Activated CD4-positive, alpha-beta memory T cell treated with anti-CD3 and anti-CD28 coated beads, Interleukin-2, amount 10 ng/mL, durations not matched to agents 7 days and 5 days (primary cell): ENCODE measurements around the gene CABP4. TPM values are rescaled to one million over a fixed set of nuclear protein-coding genes. Genes with fewer than 3 reads are reported as not detected.
A peak's percentile ranks its signal among the peaks of the same experiment; 100 is the strongest.
"Not testable (repeated sequence)": the region's sequence is repeated elsewhere in the genome, so short reads cannot be mapped to it uniquely, and the experiment has no call there.

Experiments
- CTCF ChIA-PET: fragments of 350-600 bp; sonication (Branson Sonifier 250); formaldehyde crosslinking; loops from one replicate; lab custom pipeline; 2021; ENCODE audit warnings: antibody characterized with exemption, inconsistent platforms; lab: Charles Lee
- POLR2A ChIA-PET: fragments of 350-600 bp; sonication (Branson Sonifier 250); formaldehyde crosslinking; loops from one replicate; lab custom pipeline; 2021; ENCODE audit warnings: antibody characterized with exemption; lab: Charles Lee
- DNase-seq: peaks from one replicate; pipeline ENCODE4 v3.0.0-alpha.2; 2020
- H3K27ac Mint-ChIP-seq: one replicate; pipeline ENCODE4 v1.8.0; 2021; ENCODE audit warnings: mild to moderate bottlenecking, mixed read lengths
- H3K27me3 Mint-ChIP-seq: one replicate; pipeline ENCODE4 v1.8.0; 2021; ENCODE audit warnings: mixed read lengths
- H3K36me3 Mint-ChIP-seq: one replicate; pipeline ENCODE4 v1.8.0; 2021; ENCODE audit warnings: low read depth, mixed read lengths
- H3K4me1 Mint-ChIP-seq: one replicate; pipeline ENCODE4 v1.8.0; 2021; ENCODE audit warnings: mixed read lengths
- H3K4me3 Mint-ChIP-seq: one replicate; pipeline ENCODE4 v1.8.0; 2021; ENCODE audit warnings: mild to moderate bottlenecking, mixed read lengths
- H3K9me3 Mint-ChIP-seq: one replicate; pipeline ENCODE4 v1.8.0; 2021; ENCODE audit warnings: mixed read lengths
- total RNA-seq, 2 experiments: library from RNA; stranded (reverse); gene quantifications; one replicate each; pipeline ENCODE4 v1.2.3, GENCODE V29; 2021

The CABP4 gene
- total RNA-seq, 2 experiments from 2014 or later, result 2.3 to 3.3 TPM

DNA sequence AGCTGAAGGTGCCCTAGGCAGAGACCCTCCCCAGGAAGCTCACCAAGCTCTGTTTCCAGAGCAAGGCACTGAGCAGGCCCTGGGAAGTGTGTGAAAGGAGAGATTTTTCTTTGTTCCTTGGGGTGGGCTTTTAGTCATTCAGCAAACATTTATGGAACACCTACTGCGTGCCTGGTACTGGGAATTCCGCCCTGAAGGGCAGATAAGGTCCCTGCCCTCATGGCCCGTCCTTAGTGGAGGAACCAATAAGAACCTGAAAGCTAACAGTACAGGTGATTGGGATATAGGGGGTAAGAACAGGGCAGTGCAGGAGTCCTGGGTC is 10.0 kb downstream of the CABP4 start:
- Mint-ChIP-seq H3K27me3 (peaks cover 2% of the 10 kb centered on the region), H3K27ac (peak overlapping the region; percentile 89), H3K4me1 (peaks cover 41% of the 10 kb centered on the region), H3K9me3 (no peaks in the 10 kb centered on the region), H3K4me3 (peak overlapping the region; percentile 84), H3K36me3 (peaks cover 8% of the 10 kb centered on the region)
- no peak for DNase-seq
- ChIA-PET POLR2A (interaction anchor here (0.9 to 10.2 kb wide), 17 partner anchors 14 to 225 kb away, joined by 3 to 134 read pairs (median 4); partner anchors contain the start of genes AIP, CORO1B, PPP1CA and PTPRCAP), CTCF (interaction anchor here (0.7 to 1.6 kb wide), 3 partner anchors 27 to 121 kb away, joined by 3 to 7 read pairs (median 6); partner anchors contain the start of gene PPP1CA)

DNA sequence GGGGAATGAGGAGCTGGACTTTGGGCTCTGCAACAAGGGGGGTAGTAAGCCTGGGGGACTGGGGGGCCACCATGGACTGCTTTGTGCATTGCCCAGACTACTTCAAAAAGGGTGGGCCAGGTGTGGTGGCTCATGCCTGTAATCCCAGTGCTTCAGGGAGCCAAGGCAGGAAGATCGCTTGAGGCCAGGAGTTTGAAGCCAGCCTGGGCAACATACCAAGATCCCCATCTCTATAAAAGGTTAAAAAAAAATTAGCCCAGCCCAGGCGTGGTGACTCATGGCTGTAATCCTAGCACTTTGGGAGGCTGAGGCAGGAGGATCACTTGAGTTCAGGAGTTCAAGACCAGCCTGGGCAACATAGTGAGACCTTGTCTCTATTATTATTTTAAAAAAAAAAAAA is 10.4 kb downstream of the CABP4 start:
- DNase-seq, H3K27me3 Mint-ChIP-seq, H3K36me3 Mint-ChIP-seq, H3K9me3 Mint-ChIP-seq: not testable (repeated sequence)
- Mint-ChIP-seq H3K27ac (peak overlapping the region; percentile 89), H3K4me3 (peak overlapping the region; percentile 84), H3K4me1 (peaks cover 41% of the 10 kb centered on the region)
- CTCF ChIA-PET, result interaction anchor here (1.5 to 1.6 kb wide), 2 partner anchors 27 to 64 kb away, joined by 6 to 7 read pairs; partner anchors contain the start of gene PPP1CA
- POLR2A ChIA-PET, result interaction anchor here (0.9 to 10.2 kb wide), 17 partner anchors 14 to 226 kb away, joined by 3 to 134 read pairs (median 4); partner anchors contain the start of genes AIP, CORO1B, PPP1CA and PTPRCAP

DNA sequence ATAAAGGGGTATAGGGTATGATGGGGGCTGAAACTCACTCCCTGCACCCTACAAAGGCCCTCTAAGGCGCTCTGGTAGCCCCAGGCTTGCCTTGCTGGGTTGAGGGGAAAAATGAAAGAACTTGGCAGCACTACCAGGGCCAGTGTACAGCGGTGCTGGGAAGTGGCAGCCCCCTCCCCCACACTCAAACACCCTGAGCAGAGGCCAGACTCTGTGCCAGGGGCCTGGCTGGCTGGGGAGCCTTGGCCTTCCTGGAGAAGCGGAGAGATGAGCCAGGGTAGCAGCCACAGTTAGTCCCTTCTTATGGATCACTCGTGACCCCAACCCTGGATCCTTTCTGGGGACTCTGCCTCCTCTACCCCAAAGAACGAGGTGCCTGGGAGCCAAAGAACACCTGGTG is 11.2 kb downstream of the CABP4 start:
- Mint-ChIP-seq H3K4me3 (no peak overlapping the region), H3K4me1 (peaks cover 41% of the 10 kb centered on the region), H3K27me3 (no peaks in the 10 kb centered on the region), H3K9me3 (no peaks in the 10 kb centered on the region), H3K36me3 (peaks cover 8% of the 10 kb centered on the region), H3K27ac (peak overlapping the region; percentile 35)
- no peak for DNase-seq
- ChIA-PET CTCF (interaction anchor here (1.0 to 2.0 kb wide), 3 partner anchors 27 to 64 kb away, joined by 4 to 5 read pairs (median 5); partner anchors contain the start of gene PITPNM1), POLR2A (interaction anchor here (1.0 to 10.2 kb wide), 9 partner anchors 15 to 74 kb away, joined by 3 to 134 read pairs (median 7); partner anchors contain the start of genes AIP, CORO1B, GPR152 and PPP1CA)

DNA sequence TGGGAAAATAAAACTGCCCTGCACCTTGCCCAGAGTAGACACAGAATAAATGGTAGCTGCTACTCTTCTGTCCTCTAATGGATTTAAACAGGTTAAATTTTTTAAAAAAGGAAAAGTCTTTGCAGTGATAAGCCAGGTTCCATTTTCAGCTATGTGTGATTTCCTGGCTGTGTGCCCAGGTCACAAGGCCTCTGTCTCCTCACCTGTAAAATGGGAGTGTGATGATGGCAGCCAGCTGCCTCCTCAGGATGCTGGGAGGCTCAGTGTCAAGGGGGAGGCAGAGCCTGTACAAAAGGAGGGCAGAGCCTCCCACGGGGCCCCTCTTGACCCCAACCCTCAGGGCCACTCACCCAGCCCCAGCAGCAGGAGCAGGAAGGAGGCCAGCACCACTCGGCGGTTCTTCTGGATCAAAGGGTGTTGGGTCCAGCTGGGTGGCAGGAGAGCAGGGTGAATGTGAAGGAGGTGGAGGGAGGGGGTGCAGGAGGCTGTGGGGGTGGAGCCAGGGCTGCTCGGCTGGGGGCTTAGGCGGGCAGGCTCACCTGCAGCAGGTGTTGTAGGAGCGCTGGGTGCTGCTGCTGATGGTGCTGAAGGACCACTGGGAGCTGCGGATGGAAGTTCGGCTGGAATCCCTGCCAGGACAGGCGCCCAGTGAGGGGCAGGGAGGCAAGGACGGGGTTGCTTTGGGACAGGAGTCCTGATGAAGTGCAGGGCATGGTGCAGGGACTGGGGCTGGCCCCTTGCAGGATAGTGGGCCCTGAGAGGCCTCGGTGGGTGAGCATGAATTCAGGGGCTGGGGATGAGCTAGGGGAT is 12.0 kb downstream of the CABP4 start:
- Mint-ChIP-seq H3K27me3 (no peaks in the 10 kb centered on the region), H3K27ac (peak overlapping the region; percentile 56), H3K9me3 (no peaks in the 10 kb centered on the region), H3K4me1 (peaks cover 41% of the 10 kb centered on the region), H3K36me3 (peaks cover 8% of the 10 kb centered on the region), H3K4me3 (peak overlapping the region; percentile 86)
- DNase-seq, result no peak
- ChIA-PET POLR2A (interaction anchor here (0.8 to 10.2 kb wide), 9 partner anchors 16 to 114 kb away, joined by 3 to 134 read pairs (median 10); partner anchors contain the start of genes AIP, CORO1B, GPR152 and PITPNM1), CTCF (interaction anchor here (1.0 to 2.1 kb wide), 4 partner anchors 28 to 65 kb away, joined by 4 to 7 read pairs (median 5); partner anchors contain the start of gene PITPNM1)

DNA sequence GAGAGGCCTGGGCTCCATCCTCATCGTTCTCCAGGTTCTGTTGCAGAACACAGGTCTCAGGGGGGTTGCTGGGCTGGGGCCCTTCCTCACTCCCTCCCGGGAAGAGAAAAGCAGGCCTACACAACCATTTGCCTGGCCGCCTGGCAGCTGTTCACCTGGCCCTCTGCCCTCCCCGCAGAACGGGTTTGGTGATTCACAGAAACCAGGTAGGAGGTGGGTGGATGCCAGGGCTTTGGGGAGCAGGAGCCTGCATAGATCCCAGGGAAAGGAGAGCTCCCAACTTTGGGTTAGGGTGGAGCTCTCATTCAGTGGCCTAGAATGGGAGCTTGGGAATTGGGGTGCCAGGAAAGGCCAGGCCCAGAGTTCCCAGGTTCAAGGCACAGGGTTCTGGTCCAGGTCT is 12.9 kb downstream of the CABP4 start:
- POLR2A ChIA-PET, result interaction anchor here (1.0 to 10.2 kb wide), 16 partner anchors 7 to 115 kb away, joined by 3 to 134 read pairs (median 6); partner anchors contain the start of genes AIP, CLCF1, CORO1B and GPR152
- no peak for DNase-seq
- Mint-ChIP-seq H3K4me1 (peaks cover 41% of the 10 kb centered on the region), H3K27me3 (no peaks in the 10 kb centered on the region), H3K4me3 (peak overlapping the region; percentile 86), H3K9me3 (no peaks in the 10 kb centered on the region), H3K36me3 (peaks cover 8% of the 10 kb centered on the region), H3K27ac (peak overlapping the region; percentile 75)
- CTCF ChIA-PET, result interaction anchor here (0.6 to 2.1 kb wide), 6 partner anchors 14 to 67 kb away, joined by 3 to 7 read pairs (median 4); partner anchors contain the start of genes PITPNM1 and PPP1CA

DNA sequence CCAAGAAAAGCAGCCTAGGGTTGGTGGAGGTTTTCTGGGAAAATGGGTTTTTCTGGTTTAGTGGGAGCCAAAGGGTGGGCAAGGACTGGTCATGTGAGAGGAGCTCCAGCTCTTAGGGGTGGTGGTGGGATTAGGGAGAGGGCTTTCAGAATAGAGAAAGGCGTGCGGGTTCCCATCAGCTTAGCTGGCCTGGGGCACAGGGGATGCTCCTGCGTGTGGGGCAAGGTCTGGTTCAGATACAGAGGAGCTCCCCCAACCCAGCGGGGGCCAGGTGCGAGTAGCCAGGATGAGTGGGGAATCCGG is 13.3 kb downstream of the CABP4 start:
- Mint-ChIP-seq H3K4me1 (peaks cover 41% of the 10 kb centered on the region), H3K4me3 (peak overlapping the region; percentile 86), H3K9me3 (no peaks in the 10 kb centered on the region), H3K36me3 (peaks cover 8% of the 10 kb centered on the region), H3K27me3 (no peaks in the 10 kb centered on the region), H3K27ac (peak overlapping the region; percentile 75)
- ChIA-PET POLR2A (interaction anchor here (0.7 to 10.2 kb wide), 22 partner anchors 8 to 115 kb away, joined by 3 to 134 read pairs (median 4); partner anchors contain the start of genes AIP, CLCF1, CORO1B and GPR152), CTCF (interaction anchor here (0.6 to 2.1 kb wide), 6 partner anchors 13 to 67 kb away, joined by 3 to 14 read pairs (median 4); partner anchors contain the start of genes PPP1CA and PTPRCAP)
- DNase-seq, result no peak

DNA sequence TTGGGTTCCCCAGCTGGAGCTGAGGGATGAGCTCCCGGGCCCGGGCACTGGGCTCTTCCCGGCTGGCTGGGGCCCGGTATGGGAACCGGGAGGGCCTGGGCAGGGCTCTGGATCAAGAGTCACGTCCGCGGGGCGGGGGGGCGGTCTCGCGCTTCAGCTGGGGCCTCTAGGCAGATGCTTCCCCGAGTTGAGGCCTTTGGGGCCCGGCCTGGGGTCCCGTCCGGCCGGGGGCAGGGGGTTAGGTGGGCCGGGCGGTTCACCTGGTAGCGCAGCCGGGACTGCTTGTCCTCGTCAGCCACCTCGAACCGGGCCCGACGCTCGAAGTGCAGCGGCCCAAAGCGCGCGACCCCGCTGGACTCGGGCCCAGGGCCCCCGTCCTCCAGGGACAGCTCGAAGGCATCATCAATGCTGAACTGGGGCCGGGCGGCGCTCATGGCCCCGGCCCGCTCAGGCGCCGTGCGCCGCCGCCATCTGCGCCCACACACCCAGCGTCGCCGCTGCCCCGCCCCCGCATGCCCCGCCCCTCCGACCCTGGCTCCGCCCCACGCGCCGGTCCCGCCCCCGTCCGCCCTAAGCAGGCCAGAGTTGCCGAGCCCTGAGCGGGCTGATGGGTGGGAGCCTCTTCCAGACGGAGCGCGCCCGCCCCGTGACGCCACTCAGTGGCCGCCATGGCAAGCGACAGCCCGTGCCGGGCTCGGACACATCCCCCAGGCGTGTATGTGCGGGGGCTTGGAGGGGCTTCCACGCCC is 13.8 kb downstream of the CABP4 start, which contains the start of gene TMEM134:
TMEM134 (minus strand) TSS at position 493 of the 749 bp plus-strand sequence; CDS start at position 434, 59 bp downstream.
- Mint-ChIP-seq H3K27ac (peak within 1 kb of the TSS; percentile 75), H3K4me1 (peaks cover 41% of the 10 kb centered on the region), H3K9me3 (no peaks in the 10 kb centered on the region), H3K36me3 (peaks cover 8% of the 10 kb centered on the region), H3K27me3 (no peaks in the 10 kb centered on the region), H3K4me3 (peak within 1 kb of the TSS; percentile 86)
- POLR2A ChIA-PET, result interaction anchor here (0.7 to 10.2 kb wide), 22 partner anchors 8 to 115 kb away, joined by 3 to 134 read pairs (median 4); partner anchors contain the start of genes AIP, CLCF1, CORO1B and GPR152
- CTCF ChIA-PET, result interaction anchor here (0.6 to 2.1 kb wide), 5 partner anchors 13 to 67 kb away, joined by 3 to 14 read pairs (median 4); partner anchors contain the start of genes PPP1CA and PTPRCAP
- peak; percentile 93 for DNase-seq

DNA sequence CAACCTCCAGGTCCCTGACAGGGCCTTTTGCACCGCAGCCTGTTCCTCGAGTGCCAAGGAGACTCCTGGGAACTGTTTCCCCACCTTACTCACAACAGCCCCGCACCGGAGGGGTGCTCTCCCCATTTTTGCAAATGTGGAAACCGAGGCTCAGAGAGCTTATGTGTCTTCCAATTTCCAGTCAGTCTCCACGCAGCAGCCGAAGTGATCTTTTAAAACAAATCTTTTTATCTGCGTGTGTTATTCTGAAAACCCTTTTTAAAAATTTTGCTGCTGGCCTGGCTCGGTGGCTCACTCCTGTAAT is 14.3 kb downstream of the CABP4 start:
- Mint-ChIP-seq H3K4me1 (peaks cover 37% of the 10 kb centered on the region), H3K9me3 (no peaks in the 10 kb centered on the region), H3K27me3 (no peaks in the 10 kb centered on the region), H3K27ac (peak overlapping the region; percentile 61), H3K36me3 (peaks cover 8% of the 10 kb centered on the region), H3K4me3 (peak overlapping the region; percentile 70)
- ChIA-PET CTCF (interaction anchor here (1.3 to 1.6 kb wide), 2 partner anchors 31 to 74 kb away, joined by 3 to 14 read pairs; partner anchors contain the start of gene PTPRCAP), POLR2A (interaction anchor here (1.0 to 10.2 kb wide), 10 partner anchors 11 to 75 kb away, joined by 3 to 134 read pairs (median 6); partner anchors contain the start of genes AIP, GPR152, PPP1CA and PTPRCAP)
- DNase-seq, result no peak

DNA sequence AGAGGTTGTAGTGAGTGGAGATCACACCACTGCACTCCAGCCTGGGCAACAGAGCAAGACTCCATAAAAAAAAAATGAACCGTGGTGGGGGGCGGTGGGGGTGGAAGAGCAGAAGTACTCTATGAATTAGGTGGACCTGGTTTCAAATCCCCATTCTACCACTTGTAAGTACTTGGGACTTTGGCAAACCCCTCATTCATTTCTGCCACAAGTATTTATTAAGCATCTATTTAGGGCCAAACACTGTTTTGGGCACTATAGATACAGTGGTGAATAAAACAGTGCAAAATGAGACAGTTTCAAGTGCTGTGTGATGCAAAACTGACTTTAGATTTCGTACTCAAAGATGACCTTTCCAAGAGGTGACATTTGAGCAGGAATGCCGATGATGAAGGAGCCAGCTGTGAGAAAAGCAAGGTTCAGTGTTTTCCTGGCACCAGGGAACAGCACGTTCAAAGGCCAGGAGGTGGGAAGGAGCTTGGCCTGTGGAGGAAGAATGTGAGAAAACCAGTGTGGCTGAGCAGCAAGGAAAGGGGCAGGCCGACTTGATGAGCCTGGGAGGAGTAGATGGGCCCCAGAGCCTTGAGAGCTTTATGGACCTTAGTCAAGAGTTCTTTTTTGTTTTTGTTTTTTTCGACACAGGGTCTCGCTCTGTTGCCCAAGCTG is 15.3 kb downstream of the CABP4 start:
- Mint-ChIP-seq H3K36me3 (peaks cover 5% of the 10 kb centered on the region), H3K9me3 (no peaks in the 10 kb centered on the region), H3K4me1 (peaks cover 32% of the 10 kb centered on the region), H3K27me3 (no peaks in the 10 kb centered on the region), H3K27ac (no peak overlapping the region), H3K4me3 (no peak overlapping the region)
- no peak for DNase-seq
- ChIA-PET POLR2A (interaction anchor here (7.8 to 10.2 kb wide), 2 partner anchors 15 to 33 kb away, joined by 94 to 134 read pairs; partner anchors contain the start of genes AIP and PTPRCAP), CTCF (interaction anchor here (1.3 kb wide), 1 partner anchor 75 kb away, joined by 3 read pairs; no protein-coding TSS in a partner anchor)

DNA sequence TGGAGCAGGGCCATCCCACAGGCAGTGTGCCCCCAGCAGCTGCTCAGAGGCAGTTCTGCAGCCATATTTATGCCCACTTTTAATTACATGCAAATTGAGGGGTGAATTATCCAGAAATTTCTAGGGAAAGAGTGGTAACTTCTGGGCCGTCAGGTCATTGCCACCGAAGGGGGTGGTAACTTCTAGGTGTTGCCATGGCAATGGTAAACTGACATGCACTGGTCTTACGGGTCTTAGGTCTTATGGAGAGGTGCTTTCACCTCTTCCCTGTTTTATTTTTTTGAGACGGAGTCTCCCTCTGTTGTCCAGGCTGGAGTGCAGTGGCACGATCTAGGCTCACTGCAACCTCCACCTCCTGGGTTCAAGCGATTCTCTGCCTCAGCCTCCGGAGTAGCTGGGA is 17.7 kb downstream of the CABP4 start:
- CTCF ChIA-PET, result no interaction called here
- POLR2A ChIA-PET, result interaction anchor here (1.2 kb wide), 2 partner anchors 10 to 32 kb away, joined by 3 to 4 read pairs; partner anchors contain the start of gene AIP
- peaks cover 1% of the 10 kb centered on the region for H3K9me3 Mint-ChIP-seq
- H3K27me3 Mint-ChIP-seq, result peaks cover 2% of the 10 kb centered on the region
- peaks cover 13% of the 10 kb centered on the region for H3K4me1 Mint-ChIP-seq
- H3K4me3 Mint-ChIP-seq, result no peak overlapping the region
- H3K36me3 Mint-ChIP-seq, result peaks cover 3% of the 10 kb centered on the region
- H3K27ac Mint-ChIP-seq, result no peak overlapping the region
- no peak for DNase-seq

DNA sequence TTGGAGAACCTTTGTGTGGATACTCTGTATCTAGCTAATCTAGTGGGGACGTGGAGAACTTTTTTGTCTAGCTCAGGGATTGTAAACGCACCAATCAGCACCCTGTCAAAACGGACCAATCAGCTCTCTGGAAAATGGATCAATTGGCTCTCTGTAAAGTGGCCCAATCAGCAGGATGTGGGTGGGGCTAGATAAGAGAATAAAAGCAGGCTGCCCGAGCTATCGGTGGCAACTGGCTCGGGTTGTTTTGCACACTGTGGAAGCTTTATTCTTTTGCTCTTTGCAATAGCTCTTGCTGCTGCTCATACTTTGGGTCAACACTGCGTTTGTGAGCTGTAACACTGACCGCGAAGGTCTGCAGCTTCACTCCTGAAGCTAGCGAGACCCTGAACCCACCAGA is 21.5 kb downstream of the CABP4 start:
- H3K9me3 Mint-ChIP-seq, CTCF ChIA-PET, H3K4me3 Mint-ChIP-seq, H3K4me1 Mint-ChIP-seq, H3K27me3 Mint-ChIP-seq, H3K27ac Mint-ChIP-seq, DNase-seq, H3K36me3 Mint-ChIP-seq: not testable (repeated sequence)
- POLR2A ChIA-PET, result interaction anchor here (0.7 to 1.7 kb wide), 4 partner anchors 8 to 75 kb away, joined by 3 to 4 read pairs (median 4); partner anchors contain the start of gene PPP1CA
